K562 (cell line): ENCODE measurements around the gene SCLY. TPM values are rescaled to one million over a fixed set of nuclear protein-coding genes. Genes with fewer than 3 reads are reported as not detected.

Experiments
- ATAC-seq: fragments of 200-7000 bp; cut with Tn5 transposase; 3 replicates; pipeline ENCODE4 v1.9.1; 2020; ENCODE audit warnings: moderate library complexity
- BruUV-seq: library from RNA; stranded (reverse); fragments of 400-500 nt; replicated peaks from 2 replicates; lab custom pipeline; 2021; lab: Mats Ljungman, UMichigan
- CTCF ChIA-PET: fragments of 300-600 bp; formaldehyde crosslinking; extraction: SDS; loops from one replicate; lab custom pipeline; 2021; ENCODE audit warnings: low intra/inter-chr PET ratio; lab: Yijun Ruan, JAX
- POLR2A ChIA-PET: fragments of 300-600, 350-650 bp; sonication (Branson Sonifier 250); formaldehyde crosslinking; extraction: SDS; loops from one replicate; lab custom pipeline; 2021; ENCODE audit warnings: antibody characterized with exemption, inconsistent platforms; lab: Yijun Ruan, JAX
- DNase-seq, 4 experiments: peaks; one replicate each; pipeline versions ENCODE4 v3.0.0 to v3.0.0-alpha.2; 2011 to 2018; ENCODE audit warnings: low spot score in 3 of 4, mixed read lengths in 3 of 4; ENCODE audit errors: extremely low read depth in 1 of 4
- FAIRE-seq: peaks from 2 replicates; lab custom pipeline; 2011; peaks lifted over from hg19 to GRCh38; lab: Jason Lieb, UNC
- H2AFZ ChIP-seq: 2 replicates; pipeline ENCODE4 v1.6.0; 2011; ENCODE audit warnings: low read depth, low read length, control low read depth, inconsistent platforms
- H3K27ac ChIP-seq: fragments of 200-600 bp; 3 replicates; pipeline ENCODE4 v1.8.0; 2011; ENCODE audit warnings: low read depth, mild to moderate bottlenecking, control low read depth, inconsistent platforms, low read length, moderate library complexity, mixed read lengths; ENCODE audit errors: extremely low read depth
- H3K27me3 ChIP-seq, 2 experiments: fragments of 300-600 bp in 1 of 2; 2 replicates in 1 of 2; 3 replicates in 1 of 2; pipeline versions ENCODE4 v1.6.0 to v1.8.0; 2011; ENCODE audit warnings: inconsistent platforms in 2 of 2, low read length in 2 of 2, mild to moderate bottlenecking in 1 of 2, mixed read lengths in 1 of 2, moderate library complexity in 1 of 2; ENCODE audit not compliant: control insufficient read depth in 2 of 2, insufficient read depth in 2 of 2
- H3K36me3 ChIP-seq: fragments of 300-600 bp; 3 replicates; pipeline ENCODE4 v1.8.0; 2011; ENCODE audit warnings: mild to moderate bottlenecking, low read length, inconsistent platforms; ENCODE audit not compliant: control insufficient read depth, insufficient read depth
- H3K4me1 ChIP-seq, 2 experiments: fragments of 200-600 bp in 1 of 2; replicated peaks in 1 of 2; 2 replicates in 1 of 2; 3 replicates in 1 of 2; pipeline versions ENCODE4 v1.5.1 to v1.8.0; 2011; ENCODE audit warnings: inconsistent platforms in 2 of 2, low read length in 2 of 2, mild to moderate bottlenecking in 1 of 2, mixed read lengths in 1 of 2, moderate library complexity in 1 of 2; ENCODE audit not compliant: control insufficient read depth in 2 of 2, insufficient read depth in 2 of 2
- H3K4me2 ChIP-seq: 2 replicates; pipeline ENCODE4 v1.6.1; 2011; ENCODE audit warnings: low read length, control low read depth, inconsistent platforms, mixed read lengths; ENCODE audit not compliant: insufficient read depth
- H3K4me3 ChIP-seq: fragments of 200-600 bp; sonication (generic), shearing (Covaris generic); 2 replicates; pipeline ENCODE4 v1.5.1; 2016; ENCODE audit warnings: control low read depth, inconsistent platforms
- H3K79me2 ChIP-seq: fragments of 200-600 bp; 3 replicates; pipeline ENCODE4 v1.8.0; 2011; ENCODE audit warnings: low read length, inconsistent platforms; ENCODE audit not compliant: control insufficient read depth, insufficient read depth
- H3K9ac ChIP-seq, 2 experiments: 2 replicates each; pipeline versions ENCODE4 v1.6.0 to v1.6.1; 2011; ENCODE audit warnings: low read depth in 2 of 2, low read length in 2 of 2, control low read depth in 1 of 2, inconsistent platforms in 1 of 2, mild to moderate bottlenecking in 1 of 2, mixed read lengths in 1 of 2; ENCODE audit not compliant: insufficient read depth in 1 of 2
- H3K9me1 ChIP-seq: one replicate; pipeline ENCODE4 v1.6.0; 2011; ENCODE audit warnings: inconsistent platforms, mild to moderate bottlenecking, low read length, moderate library complexity; ENCODE audit not compliant: control insufficient read depth, insufficient read depth
- H3K9me3 ChIP-seq: replicated peaks from 2 replicates; pipeline ENCODE4 v1.5.1; 2011; ENCODE audit warnings: low read depth, low read length, inconsistent platforms; ENCODE audit not compliant: control insufficient read depth, insufficient read depth
- H4K20me1 ChIP-seq: replicated peaks from 2 replicates; pipeline ENCODE4 v1.6.1; 2011; ENCODE audit warnings: low read length, inconsistent platforms, mixed read lengths; ENCODE audit not compliant: control insufficient read depth, insufficient read depth
- AFF1 ChIP-seq, 2 experiments: fragments of 450-650 bp; IDR thresholded peaks; 2 replicates each; pipeline ENCODE4 v1.6.1; 2018; ENCODE audit warnings: mild to moderate bottlenecking in 2 of 2, low read depth in 1 of 2; ENCODE audit not compliant: partially characterized antibody in 2 of 2
- CTBP1 ChIP-seq: fragments of 450-650 bp; IDR thresholded peaks from 2 replicates; pipeline ENCODE4 v1.6.1; 2016; ENCODE audit warnings: borderline replicate concordance
- NCOR1 ChIP-seq: fragments of 450-650 bp; IDR thresholded peaks from 2 replicates; pipeline ENCODE4 v1.6.1; 2016; ENCODE audit warnings: mild to moderate bottlenecking, moderate library complexity
- POLR2G ChIP-seq: fragments of 200-400 bp; formaldehyde crosslinking; IDR thresholded peaks from 2 replicates; pipeline ENCODE4 v1.6.1; 2017; ENCODE audit warnings: low read depth, mild to moderate bottlenecking, antibody characterized with exemption, low read length, moderate library complexity
- SIRT6 ChIP-seq: IDR thresholded peaks from one replicate; pipeline ENCODE4 v1.6.1; 2012; ENCODE audit warnings: low read depth, mild to moderate bottlenecking, control low read depth, inconsistent platforms, low read length, moderate library complexity
- WGBS: fragments of 100-300 bp; shearing (Covaris generic); methylation state at CpG from one replicate; pipeline ENCODE4 v1.1.6; 2016; ENCODE audit warnings: low coverage, mixed read lengths; ENCODE audit not compliant: insufficient coverage; ENCODE audit errors: missing lambda C conversion rate; 5-methylcytosine and 5-hydroxymethylcytosine counted together
- in situ Hi-C: fragments of 300-500 bp; cut with MboI; formaldehyde crosslinking; loops from 4 replicates; pipeline ENCODE4 v1.15.0; 2018; ENCODE audit warnings: inconsistent platforms, mixed read lengths
- intact Hi-C: fragments of 100-400 bp; cut with micrococcal nuclease; formaldehyde crosslinking; loops from 2 replicates; pipeline ENCODE4 v1.14.2; 2022
- polyA plus RNA-seq, 8 experiments: library from polyadenylated mRNA; depleted of rRNA in 4 of 8; stranded (reverse) in 5 of 8; unstranded in 3 of 8; fragments of >200 nt; fragmentation: Nextera tagmentation in 2 of 8; fragmentation: Illumina TruSeq in 1 of 8; extraction: Ambion mirVana in 2 of 8; extraction: Trizol in 1 of 8; gene quantifications; 2 replicates each; pipeline versions ENCODE4 v1.2.1 to v1.2.3, GENCODE V29; 2011 to 2014; ENCODE audit warnings: inconsistent platforms in 1 of 8, missing spikeins in 1 of 8
- total RNA-seq, 7 experiments: library from RNA; depleted of rRNA in 6 of 7; stranded (reverse); fragments of >200 nt in 6 of 7; fragmentation: Illumina TruSeq in 2 of 7; extraction: Trizol in 2 of 7; gene quantifications; 2 replicates each; pipeline versions ENCODE4 v1.2.1 to v1.2.3, GENCODE V29; 2011 to 2021; ENCODE audit warnings: low replicate concordance in 1 of 7

Gene SCLY
- total and polyA plus RNA-seq, 9 of the 15 experiments (the other 6 are each of a cell fraction or from before 2014, with no cell fraction given): 2.6 to 32.2 (median 21.1) TPM

GRCh38 chr2:238038203-238038602 is 22.6 kb upstream of the SCLY start:
- Histone ChIP-seq H3K4me1 (no peaks in the 10 kb centered on the region), H3K9me3 (no peaks in the 10 kb centered on the region), H3K9me1 (no peaks in the 10 kb centered on the region), H3K27ac (no peak overlapping the region), H3K4me2 (no peak overlapping the region), H3K4me3 (no peak overlapping the region), H3K9ac (no peak overlapping the region), H3K36me3 (peaks cover 66% of the 10 kb centered on the region; the same call in 2 of the 3 replicates), H3K27me3 (no peaks in the 10 kb centered on the region), H2AFZ (no peak overlapping the region), H4K20me1 (no peaks in the 10 kb centered on the region), H3K79me2 (no peaks in the 10 kb centered on the region)
- FAIRE-seq (no peak), DNase-seq (no peak), ATAC-seq (no peak)
- TF ChIP-seq AFF1 (IDR thresholded peaks at IDR 0.05; ENCODE audit: low read depth in 1 of 2, partially characterized antibody in 2 of 2) (no peak), CTBP1 (no peak), POLR2G (peak; percentile 22; the same call in 1 of the 2 replicates), NCOR1 (no peak), SIRT6 (no peak)
- in situ Hi-C loops (no loop called here), intact Hi-C loops (no loop called here)
- ChIA-PET POLR2A (no interaction called here), CTCF (no interaction called here)
- WGBS: 98% methylated on average over 5 of the region's 8 CpGs
- BruUV-seq: no TSS peak
